Measurements from ENCODE around the gene TMEM175.

TMEM175 gene

GRCh38 chr4:1004557-1005485, 72.6 kb downstream of the TMEM175 start:
- Histone ChIP-seq H3K4ac (ENCODE audit: low read depth, low read length) (no peak overlapping the region), H3K9ac (ENCODE audit: low read length) (no peak overlapping the region), H3K4me3 (ENCODE audit: low read depth, low read length) (no peak overlapping the region), H2BK12ac (ENCODE audit: low read length) (no peak overlapping the region), H3K79me2 (ENCODE audit: control insufficient read depth, insufficient read depth, low read length, poor library complexity) (no peaks in the 10 kb centered on the region), H3K23ac (ENCODE audit: low read length) (no peak overlapping the region), H3K27ac (ENCODE audit: low read depth, low read length) (no peak overlapping the region), H3K36me3 (ENCODE audit: control insufficient read depth in 1 of 2, insufficient read depth in 2 of 2, low read length in 2 of 2) (no peaks in the 10 kb centered on the region), H2AK5ac (ENCODE audit: low read length) (no peak overlapping the region), H3K27me3 (ENCODE audit: insufficient read depth, low read length) (peaks cover 64% of the 10 kb centered on the region), H3K14ac (ENCODE audit: low read length) (no peak overlapping the region), H2BK5ac (ENCODE audit: low read depth, low read length, poor library complexity) (no peak overlapping the region), H3K18ac (ENCODE audit: low read length) (no peak overlapping the region), H2AFZ (ENCODE audit: insufficient read depth, low read length, poor library complexity) (no peak overlapping the region), H3K9me3 (ENCODE audit: insufficient read depth, low read depth, low read length) (peaks cover 23% of the 10 kb centered on the region), H2BK120ac (ENCODE audit: insufficient read depth, low read length, poor library complexity) (no peak overlapping the region), H3K79me1 (ENCODE audit: low read length) (no peaks in the 10 kb centered on the region), H3K4me1 (ENCODE audit: control insufficient read depth in 1 of 2, insufficient read depth in 2 of 2, low read length in 2 of 2) (peaks cover 7 to 10% of the 10 kb centered on the region in 2 experiments), H4K8ac (ENCODE audit: low read depth, low read length) (no peak overlapping the region), H4K12ac (ENCODE audit: low read depth, low read length) (no peak overlapping the region), H3K4me2 (ENCODE audit: low read length) (no peak overlapping the region), H4K91ac (ENCODE audit: low read depth, low read length) (no peak overlapping the region)
- no peak for DNase-seq
- WGBS (ENCODE audit: extremely low coverage, insufficient coverage, insufficient read length) = no CpG with 5 or more reads among the region's 25 CpGs

- Histone ChIP-seq H3K27me3 (ENCODE audit: insufficient read depth, low read length) (peaks cover 61% of the 10 kb centered on the region), H3K9me3 (ENCODE audit: insufficient read depth, low read depth, low read length) (peaks cover 21% of the 10 kb centered on the region), H3K14ac (ENCODE audit: low read length) (no peak overlapping the region), H3K18ac (ENCODE audit: low read length) (no peak overlapping the region), H4K12ac (ENCODE audit: low read depth, low read length) (no peak overlapping the region), H3K4ac (ENCODE audit: low read depth, low read length) (no peak overlapping the region), H3K4me1 (ENCODE audit: control insufficient read depth in 1 of 2, insufficient read depth in 2 of 2, low read length in 2 of 2) (peaks cover 18 to 21% of the 10 kb centered on the region in 2 experiments), H3K4me3 (ENCODE audit: low read depth, low read length) (no peak overlapping the region), H3K79me1 (ENCODE audit: low read length) (no peaks in the 10 kb centered on the region), H3K27ac (ENCODE audit: low read depth, low read length) (no peak overlapping the region), H4K91ac (ENCODE audit: low read depth, low read length) (no peak overlapping the region), H2BK5ac (ENCODE audit: low read depth, low read length, poor library complexity) (no peak overlapping the region), H2AK5ac (ENCODE audit: low read length) (no peak overlapping the region), H3K23ac (ENCODE audit: low read length) (no peak overlapping the region), H2AFZ (ENCODE audit: insufficient read depth, low read length, poor library complexity) (no peak overlapping the region), H2BK12ac (ENCODE audit: low read length) (no peak overlapping the region), H4K8ac (ENCODE audit: low read depth, low read length) (no peak overlapping the region), H2BK120ac (ENCODE audit: insufficient read depth, low read length, poor library complexity) (no peak overlapping the region), H3K4me2 (ENCODE audit: low read length) (no peak overlapping the region), H3K79me2 (ENCODE audit: control insufficient read depth, insufficient read depth, low read length, poor library complexity) (no peaks in the 10 kb centered on the region), H3K36me3 (ENCODE audit: control insufficient read depth in 1 of 2, insufficient read depth in 2 of 2, low read length in 2 of 2) (no peaks in the 10 kb centered on the region), H3K9ac (ENCODE audit: low read length) (no peak overlapping the region)
- no CpG with 5 or more reads among the region's 5 CpGs for WGBS (ENCODE audit: extremely low coverage, insufficient coverage, insufficient read length)
- DNase-seq = no peak
Observed at GRCh38 chr4:1006856-1007255, 74.6 kb downstream of the TMEM175 start.
